H7 (cell line): ENCODE results near the gene ACSM4. TPM values are rescaled to one million over a fixed set of nuclear protein-coding genes. Genes with fewer than 3 reads are reported as not detected.
"Not testable (repeated sequence)": the region's sequence is repeated elsewhere in the genome, so short reads cannot be mapped to it uniquely, and the experiment has no call there.

Experiments used
- DNase-seq: peaks from one replicate; pipeline ENCODE4 v3.0.0; 2012
- H3K27me3 ChIP-seq: 2 replicates; pipeline ENCODE4 v1.6.0; 2011; ENCODE audit warnings: mild to moderate bottlenecking, low read length; ENCODE audit not compliant: control insufficient read depth, insufficient read depth
- H3K36me3 ChIP-seq: replicated peaks from 2 replicates; pipeline ENCODE4 v1.5.1; 2011; ENCODE audit warnings: low read length; ENCODE audit not compliant: control insufficient read depth, insufficient read depth
- H3K4me3 ChIP-seq: 2 replicates; pipeline ENCODE4 v1.5.1; 2011; ENCODE audit warnings: low read depth, mild to moderate bottlenecking, control low read depth, low read length, moderate library complexity; ENCODE audit not compliant: insufficient read depth
- total RNA-seq: library from RNA; depleted of rRNA; stranded (reverse); fragments of >200 nt; shearing (Covaris generic); gene quantifications from 2 replicates; pipeline ENCODE4 v1.2.3, GENCODE V29; 2014; rRNA removed

Gene ACSM4
- 1.9 and 10.9 TPM in 2 replicates for total RNA-seq

- DNase-seq = no peak
- Histone ChIP-seq H3K4me3 (no peak within 1 kb of the TSS), H3K36me3 (no peaks in the 10 kb centered on the region), H3K27me3 (no peaks in the 10 kb centered on the region)
Observed at GRCh38 chr12:7303772-7304171, at the start of gene ACSM4. TSS of gene ACSM4 (plus strand) at chr12:7304072. CDS start at chr12:7304332, 260 bp downstream.

DNA sequence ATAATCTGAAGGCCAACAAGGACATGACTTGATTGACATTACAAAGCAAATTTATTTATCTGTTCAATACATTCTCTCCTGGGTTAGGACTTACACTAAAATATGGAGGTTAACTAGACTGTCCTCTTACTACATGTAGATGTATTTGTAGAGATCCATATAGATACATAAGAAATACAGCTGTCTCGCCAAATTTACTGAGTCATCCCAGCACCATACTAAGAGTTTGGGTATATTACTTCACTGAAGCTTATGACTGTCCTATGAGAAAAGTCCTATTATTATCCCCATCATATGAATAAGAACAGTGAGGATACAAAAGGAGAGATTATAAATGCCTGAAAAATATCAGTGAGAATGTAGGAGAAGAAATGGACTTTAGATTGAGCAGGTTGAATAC, 44.8 kb upstream of the ACSM4 start:
- Histone ChIP-seq H3K27me3 (no peaks in the 10 kb centered on the region), H3K4me3 (no peak overlapping the region), H3K36me3 (no peaks in the 10 kb centered on the region)
- DNase-seq = no peak

DNA sequence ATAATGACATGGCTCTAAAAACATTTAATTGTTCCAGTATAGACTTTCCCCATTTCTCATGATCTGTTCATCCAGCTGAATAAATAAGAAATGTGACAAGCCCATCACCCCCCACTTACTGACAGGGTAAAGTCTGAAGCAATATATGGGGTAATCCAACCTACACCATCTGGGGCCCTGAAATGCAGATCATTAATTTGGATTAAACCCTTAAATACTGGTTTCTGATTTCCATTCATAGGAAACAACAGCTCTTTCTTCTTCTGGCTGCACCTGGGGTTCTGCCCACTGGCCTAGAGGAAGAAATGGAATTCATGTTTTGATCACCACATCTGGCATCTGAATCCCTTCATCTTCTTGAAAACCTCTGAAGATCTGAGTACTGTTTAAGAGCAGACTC, 39.3 kb upstream of the ACSM4 start:
- DNase-seq = no peak
- no peaks in the 10 kb centered on the region for H3K36me3 ChIP-seq
- H3K4me3 ChIP-seq = no peak overlapping the region
- no peaks in the 10 kb centered on the region for H3K27me3 ChIP-seq

GRCh38 chr12:7265251-7265650, 38.6 kb upstream of the ACSM4 start:
- H3K4me3 ChIP-seq = no peak overlapping the region
- no peaks in the 10 kb centered on the region for H3K27me3 ChIP-seq
- DNase-seq = no peak
- H3K36me3 ChIP-seq = no peaks in the 10 kb centered on the region

GRCh38 chr12:7269273-7269672, 34.6 kb upstream of the ACSM4 start:
- DNase-seq = no peak
- H3K36me3 ChIP-seq = no peaks in the 10 kb centered on the region
- H3K4me3 ChIP-seq = no peak overlapping the region

GRCh38 chr12:7271893-7272514, 31.9 kb upstream of the ACSM4 start:
- DNase-seq = no peak
- H3K27me3 ChIP-seq = no peaks in the 10 kb centered on the region
- H3K36me3 ChIP-seq = no peaks in the 10 kb centered on the region
- H3K4me3 ChIP-seq = no peak overlapping the region

More at GRCh38 chr12:7269273-7269672, 34.6 kb upstream of the ACSM4 start:
- no peaks in the 10 kb centered on the region for H3K27me3 ChIP-seq

- DNase-seq, H3K4me3 ChIP-seq, H3K36me3 ChIP-seq, H3K27me3 ChIP-seq: not testable (repeated sequence)
Observed at GRCh38 chr12:7275482-7275881, 28.4 kb upstream of the ACSM4 start.

DNA sequence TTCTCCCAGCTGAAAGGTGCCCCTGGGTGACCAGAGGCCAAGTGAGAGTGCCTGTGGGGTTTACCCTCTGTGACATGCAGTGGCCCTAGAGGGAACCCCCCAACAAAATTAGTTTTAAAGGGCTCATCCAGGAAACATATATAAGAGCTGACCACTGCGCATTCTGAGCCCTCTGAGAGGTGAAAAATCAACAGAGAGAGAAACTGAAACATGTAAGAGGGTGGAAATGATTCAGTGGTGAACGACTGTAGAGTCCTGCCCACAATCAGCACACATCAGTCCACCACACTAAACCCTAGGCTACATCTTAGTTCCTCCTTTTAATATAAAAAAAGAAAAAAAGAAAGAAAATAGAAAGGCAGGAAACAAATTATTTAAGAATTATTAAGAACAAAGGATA, 21.0 kb upstream of the ACSM4 start:
- no peak overlapping the region for H3K4me3 ChIP-seq
- no peaks in the 10 kb centered on the region for H3K27me3 ChIP-seq
- no peak for DNase-seq
- no peaks in the 10 kb centered on the region for H3K36me3 ChIP-seq

DNA sequence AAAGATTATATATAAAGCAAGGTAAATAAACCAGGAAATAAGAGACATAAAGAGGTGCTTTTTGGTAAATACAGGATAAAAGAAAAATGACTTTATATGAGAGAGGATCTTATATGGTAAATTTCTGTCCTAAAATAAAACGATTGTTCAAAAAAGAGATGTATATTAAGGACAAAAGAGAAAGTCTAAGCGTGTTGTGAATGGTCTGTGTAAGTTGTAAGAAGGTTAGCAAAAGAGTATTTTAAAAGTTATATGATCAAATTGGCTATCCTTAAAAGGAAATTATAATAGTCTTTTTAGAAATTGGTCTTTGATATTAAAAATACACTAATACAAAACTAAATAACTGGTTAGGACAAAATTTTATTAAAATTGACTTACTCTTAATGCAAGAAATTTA, 14.1 kb upstream of the ACSM4 start:
- DNase-seq = no peak
- H3K27me3 ChIP-seq = no peaks in the 10 kb centered on the region
- no peak overlapping the region for H3K4me3 ChIP-seq
- H3K36me3 ChIP-seq = no peaks in the 10 kb centered on the region

DNA sequence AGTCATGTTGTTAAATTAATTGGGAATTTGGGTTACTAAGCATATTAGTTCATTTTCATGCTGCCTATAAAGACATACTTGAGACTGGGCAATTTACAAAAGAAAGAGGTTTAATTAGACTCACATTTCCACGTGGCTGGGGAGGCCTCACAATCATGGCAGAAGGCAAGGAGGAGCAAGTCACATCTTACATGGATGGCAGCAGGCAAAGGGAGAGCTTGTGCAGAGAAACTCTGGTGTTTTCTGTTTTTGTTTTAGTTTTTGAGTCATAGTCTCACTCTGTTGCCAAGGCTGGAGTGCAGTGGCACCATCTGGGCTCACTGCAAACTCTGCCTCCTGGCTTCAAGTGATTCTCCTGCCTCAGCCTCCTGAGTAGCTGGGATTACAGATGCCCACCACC, 13.3 kb upstream of the ACSM4 start:
- not testable (repeated sequence) for H3K36me3 ChIP-seq, H3K4me3 ChIP-seq, H3K27me3 ChIP-seq, DNase-seq

GRCh38 chr12:7292300-7292699, 11.6 kb upstream of the ACSM4 start:
- no peak for DNase-seq
- no peaks in the 10 kb centered on the region for H3K27me3 ChIP-seq
- no peak overlapping the region for H3K4me3 ChIP-seq
- H3K36me3 ChIP-seq = no peaks in the 10 kb centered on the region

DNA sequence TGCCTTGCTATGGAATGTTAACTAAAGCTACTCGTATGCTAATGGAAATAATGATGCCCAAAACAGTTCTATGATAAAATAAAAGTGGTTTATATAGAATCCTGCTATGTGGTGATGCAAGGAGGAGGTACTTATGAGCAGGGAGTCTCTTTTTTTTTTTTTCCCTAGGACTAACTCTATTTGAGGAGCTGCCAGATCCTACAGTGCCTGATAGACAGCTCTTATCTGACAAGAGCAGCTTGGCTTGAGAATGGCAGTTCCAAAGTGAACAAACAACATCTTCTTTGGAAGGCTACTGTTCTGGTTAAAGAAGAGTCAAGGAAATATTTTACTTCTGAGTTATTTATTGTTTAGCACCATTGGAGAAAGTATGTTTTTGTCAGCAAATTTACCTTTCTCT, 10.2 kb upstream of the ACSM4 start:
- Histone ChIP-seq H3K36me3 (no peaks in the 10 kb centered on the region), H3K4me3 (no peak overlapping the region)

DNA sequence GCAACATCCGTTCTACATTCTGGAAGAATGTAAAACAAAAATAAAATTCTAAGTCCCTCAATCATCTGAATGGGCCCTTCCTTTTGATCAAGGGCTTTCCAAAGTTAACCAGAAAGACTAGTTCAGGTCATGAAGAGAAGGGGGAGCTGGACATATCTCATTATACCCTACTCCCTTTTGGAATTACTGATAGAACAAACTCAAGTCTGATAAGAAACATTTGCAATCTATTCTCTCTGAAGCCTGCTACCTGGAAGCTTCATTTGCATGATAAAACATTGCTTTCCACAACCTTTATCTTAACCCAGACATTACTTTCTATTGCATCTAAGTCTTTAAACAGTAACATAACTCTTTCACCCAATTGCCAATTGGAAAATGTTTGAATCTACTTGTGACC, 8.3 kb upstream of the ACSM4 start:
- DNase-seq = no peak
- Histone ChIP-seq H3K4me3 (no peak overlapping the region), H3K36me3 (no peaks in the 10 kb centered on the region), H3K27me3 (no peaks in the 10 kb centered on the region)

More for the DNA sequence above, 10.2 kb upstream of the ACSM4 start:
- no peak for DNase-seq
- H3K27me3 ChIP-seq = no peaks in the 10 kb centered on the region

DNA sequence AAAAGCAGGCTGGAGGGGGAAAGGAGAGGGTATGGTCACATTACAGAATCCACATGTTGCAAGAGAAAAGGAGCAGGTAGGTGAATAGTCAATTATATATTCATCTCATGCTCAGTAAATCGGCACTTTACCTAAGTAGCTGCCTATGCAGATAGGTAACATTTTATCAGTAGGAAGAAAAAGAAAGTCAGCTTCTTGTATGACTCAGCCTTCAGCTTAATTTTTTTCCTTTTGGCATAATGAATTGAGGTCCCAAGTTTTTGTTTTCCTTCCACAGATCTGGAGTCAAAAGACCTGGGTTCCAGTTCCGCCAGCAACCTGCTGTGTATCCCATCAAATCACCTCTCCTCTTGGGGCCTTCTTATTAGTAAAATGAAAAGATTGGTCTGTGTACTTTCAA, 6.0 kb upstream of the ACSM4 start:
- no peak for DNase-seq
- Histone ChIP-seq H3K27me3 (no peaks in the 10 kb centered on the region), H3K4me3 (no peak overlapping the region), H3K36me3 (no peaks in the 10 kb centered on the region)

DNA sequence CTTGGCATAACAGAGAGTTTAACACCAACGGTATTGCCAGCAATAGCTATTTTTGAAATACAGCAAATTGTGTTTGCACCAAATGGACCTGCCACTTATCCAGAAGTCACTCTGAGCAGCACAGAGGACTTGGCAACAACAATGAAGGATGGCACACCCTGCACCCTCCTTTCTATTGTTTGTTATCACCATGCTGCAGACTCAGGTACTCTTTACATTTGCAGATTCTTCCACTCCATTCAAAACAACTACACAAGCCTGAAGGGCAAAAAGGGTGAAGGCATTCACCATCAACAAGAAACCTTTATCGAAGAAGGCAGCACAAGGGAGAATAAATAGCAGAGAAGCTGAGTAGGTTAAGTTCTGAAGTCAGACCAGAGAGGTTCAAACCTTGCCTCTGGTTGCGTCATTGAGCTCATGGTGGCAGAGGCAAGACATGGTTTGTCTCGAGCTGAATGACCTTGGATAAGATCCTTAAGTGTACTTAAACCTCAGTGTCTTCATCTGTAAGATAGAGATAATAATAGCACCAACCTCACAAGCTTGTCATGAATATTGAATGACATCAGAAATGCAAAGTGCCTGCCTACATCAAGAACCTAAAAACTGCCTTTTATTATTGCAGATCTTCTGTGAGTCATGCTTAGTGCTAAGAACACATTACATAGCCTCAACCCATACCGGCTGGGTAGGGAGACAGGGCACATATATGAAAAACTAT, 1.4 kb upstream of the ACSM4 start:
- H3K4me3 ChIP-seq = no peak overlapping the region
- no peak for DNase-seq
- no peaks in the 10 kb centered on the region for H3K36me3 ChIP-seq
- H3K27me3 ChIP-seq = no peaks in the 10 kb centered on the region
